Keratinocyte (primary cell): Measurements from ENCODE around the gene GBA3. TPM values are rescaled to one million over a fixed set of nuclear protein-coding genes. Genes with fewer than 3 reads are reported as not detected.

Experiments used
- DNase-seq: peaks from one replicate; pipeline ENCODE4 v3.0.0-alpha.2; 2011; ENCODE audit warnings: low read depth, missing footprints, low spot score
- FAIRE-seq: peaks from 2 replicates; lab custom pipeline; 2011; peaks lifted over from hg19 to GRCh38; lab: Jason Lieb, UNC
- H2AFZ ChIP-seq: 2 replicates; pipeline ENCODE4 v1.6.0; 2012; ENCODE audit warnings: low read length, control low read depth, inconsistent platforms; ENCODE audit not compliant: control insufficient read depth
- H3K27ac ChIP-seq: 2 replicates; pipeline ENCODE4 v1.5.1; 2011; ENCODE audit warnings: low read length; ENCODE audit not compliant: control insufficient read depth, insufficient read depth
- H3K27me3 ChIP-seq: 3 replicates; pipeline ENCODE4 v1.6.0; 2011; ENCODE audit warnings: low read length; ENCODE audit not compliant: control insufficient read depth, insufficient read depth; ENCODE audit errors: extremely low read depth
- H3K36me3 ChIP-seq, 2 experiments: 2 replicates in 1 of 2; 3 replicates in 1 of 2; pipeline ENCODE4 v1.5.1; 2011; ENCODE audit warnings: low read length in 2 of 2, mild to moderate bottlenecking in 1 of 2; ENCODE audit not compliant: control insufficient read depth in 2 of 2, insufficient read depth in 2 of 2; ENCODE audit errors: extremely low read depth in 1 of 2
- H3K4me1 ChIP-seq: 3 replicates; pipeline ENCODE4 v1.5.1; 2011; ENCODE audit warnings: low read length; ENCODE audit not compliant: control insufficient read depth, insufficient read depth; ENCODE audit errors: extremely low read depth
- H3K4me2 ChIP-seq: 3 replicates; pipeline ENCODE4 v1.6.0; 2011; ENCODE audit warnings: low read depth, low read length; ENCODE audit not compliant: control insufficient read depth, insufficient read depth; ENCODE audit errors: extremely low read depth
- H3K4me3 ChIP-seq, 3 experiments: fragments of 200-600 bp in 1 of 3; sonication (generic) in 1 of 3; 2 replicates in 2 of 3; 3 replicates in 1 of 3; pipeline ENCODE4 v1.5.1; 2011 to 2016; ENCODE audit warnings: low read length in 3 of 3, mild to moderate bottlenecking in 3 of 3, control low read depth in 2 of 3, inconsistent platforms in 1 of 3, low read depth in 1 of 3, mixed read lengths in 1 of 3, mixed run types in 1 of 3, moderate library complexity in 1 of 3; ENCODE audit not compliant: control insufficient read depth in 2 of 3, insufficient read depth in 2 of 3; ENCODE audit errors: extremely low read depth in 1 of 3
- H3K79me2 ChIP-seq: 2 replicates; pipeline ENCODE4 v1.6.0; 2012; ENCODE audit warnings: low read length; ENCODE audit not compliant: control insufficient read depth, insufficient read depth
- H3K9ac ChIP-seq: 3 replicates; pipeline ENCODE4 v1.6.0; 2011; ENCODE audit warnings: low read length; ENCODE audit not compliant: control insufficient read depth, insufficient read depth; ENCODE audit errors: extremely low read depth
- H3K9me1 ChIP-seq: 3 replicates; pipeline ENCODE4 v1.6.0; 2011; ENCODE audit warnings: low read length; ENCODE audit not compliant: control insufficient read depth, insufficient read depth; ENCODE audit errors: extremely low read depth
- H3K9me3 ChIP-seq: 2 replicates; pipeline ENCODE4 v1.5.1; 2012; ENCODE audit warnings: low read depth, low read length; ENCODE audit not compliant: control insufficient read depth
- H4K20me1 ChIP-seq: 3 replicates; pipeline ENCODE4 v1.6.0; 2011; ENCODE audit warnings: low read length; ENCODE audit not compliant: control insufficient read depth, insufficient read depth; ENCODE audit errors: extremely low read depth
- EZH2 ChIP-seq: IDR thresholded peaks from one replicate; pipeline ENCODE4 v1.6.1; 2012; ENCODE audit warnings: inconsistent platforms, mild to moderate bottlenecking, low read length, moderate library complexity
- dilution Hi-C: fragments of 300-500 bp; cut with MboI; formaldehyde crosslinking; loops from one replicate; pipeline ENCODE4 v1.7.0; 2020; ENCODE audit warnings: low sequenced_read_pairs; ENCODE audit not compliant: extremely low pct_ligation_motif_present
- polyA plus RNA-seq, 5 experiments: library from polyadenylated mRNA; depleted of rRNA in 3 of 5; stranded (reverse) in 3 of 5; stranded (forward) in 1 of 5; unstranded in 1 of 5; fragments of >200 nt; gene quantifications; 1 replicate in 1 of 5; 2 replicates in 3 of 5; 3 replicates in 1 of 5; pipeline versions ENCODE4 v1.2.1 to v1.2.3, GENCODE V29; 2011 to 2012; ENCODE audit warnings: missing spikeins in 2 of 5, low read depth in 1 of 5, low replicate concordance in 1 of 5
- TF ChIP-seq, protein P1 (sequence below), 3 experiments: IDR thresholded peaks in 1 of 3; conservative IDR thresholded peaks in 1 of 3; optimal IDR thresholded peaks in 1 of 3; 2 replicates in 2 of 3; 3 replicates in 1 of 3; pipeline versions ENCODE3 to v1.5.1; 2011; ENCODE audit warnings: low read length in 3 of 3, mild to moderate bottlenecking in 3 of 3, moderate library complexity in 2 of 3, control low read depth in 1 of 3, inconsistent platforms in 1 of 3; ENCODE audit not compliant: insufficient read depth in 2 of 3; ENCODE audit errors: extremely low read depth in 1 of 3

GBA3 gene
- polyA plus RNA-seq, 1 donor (not counting 4 experiments of a cell fraction or from before 2014, with no cell fraction given), result not detected

DNA sequence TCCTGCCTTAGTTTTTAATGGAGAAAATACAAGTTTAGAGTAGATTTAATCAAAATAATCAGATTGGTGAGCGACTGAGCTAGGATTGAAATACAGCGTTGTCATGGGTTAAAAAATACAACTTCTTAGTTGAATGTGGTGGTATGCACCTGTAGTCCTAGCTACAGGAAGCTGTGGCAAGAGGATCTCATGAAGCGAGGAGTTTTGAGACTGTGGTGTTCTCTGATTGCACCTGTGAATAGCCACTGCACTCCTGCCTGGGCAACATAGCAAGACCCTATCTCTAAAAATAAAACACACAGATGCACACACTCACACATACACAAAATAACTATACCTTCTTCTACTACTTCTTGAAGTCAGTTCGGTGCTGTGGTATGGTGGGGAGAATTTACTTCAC is 19.8 kb upstream of the GBA3 start:
- DNase-seq, result no peak
- no peaks in the 10 kb centered on the region for H4K20me1 ChIP-seq
- no peaks in the 10 kb centered on the region for H3K79me2 ChIP-seq
- H3K4me2 ChIP-seq, result no peak overlapping the region
- H3K4me3 ChIP-seq, result no peak overlapping the region
- no peak overlapping the region for H3K9ac ChIP-seq
- no peak for FAIRE-seq
- no peak for TF ChIP-seq EZH2
- TF ChIP-seq, protein P1, sequence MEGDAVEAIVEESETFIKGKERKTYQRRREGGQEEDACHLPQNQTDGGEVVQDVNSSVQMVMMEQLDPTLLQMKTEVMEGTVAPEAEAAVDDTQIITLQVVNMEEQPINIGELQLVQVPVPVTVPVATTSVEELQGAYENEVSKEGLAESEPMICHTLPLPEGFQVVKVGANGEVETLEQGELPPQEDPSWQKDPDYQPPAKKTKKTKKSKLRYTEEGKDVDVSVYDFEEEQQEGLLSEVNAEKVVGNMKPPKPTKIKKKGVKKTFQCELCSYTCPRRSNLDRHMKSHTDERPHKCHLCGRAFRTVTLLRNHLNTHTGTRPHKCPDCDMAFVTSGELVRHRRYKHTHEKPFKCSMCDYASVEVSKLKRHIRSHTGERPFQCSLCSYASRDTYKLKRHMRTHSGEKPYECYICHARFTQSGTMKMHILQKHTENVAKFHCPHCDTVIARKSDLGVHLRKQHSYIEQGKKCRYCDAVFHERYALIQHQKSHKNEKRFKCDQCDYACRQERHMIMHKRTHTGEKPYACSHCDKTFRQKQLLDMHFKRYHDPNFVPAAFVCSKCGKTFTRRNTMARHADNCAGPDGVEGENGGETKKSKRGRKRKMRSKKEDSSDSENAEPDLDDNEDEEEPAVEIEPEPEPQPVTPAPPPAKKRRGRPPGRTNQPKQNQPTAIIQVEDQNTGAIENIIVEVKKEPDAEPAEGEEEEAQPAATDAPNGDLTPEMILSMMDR (optimal IDR thresholded peaks at IDR 0.05 in 1 of 3, IDR thresholded peaks at IDR 0.05 in 1 of 3, conservative IDR thresholded peaks at IDR 0.05 in 1 of 3; ENCODE audit: extremely low read depth in 1 of 3, insufficient read depth in 2 of 3, low read length in 3 of 3), result no peak
- H3K4me1 ChIP-seq, result peaks cover 2% of the 10 kb centered on the region
- no peaks in the 10 kb centered on the region for H3K9me3 ChIP-seq
- no peaks in the 10 kb centered on the region for H3K9me1 ChIP-seq
- H3K27ac ChIP-seq, result no peak overlapping the region
- dilution Hi-C loops, result no loop called here
- H2AFZ ChIP-seq, result no peak overlapping the region
- no peaks in the 10 kb centered on the region for H3K27me3 ChIP-seq
- no peaks in the 10 kb centered on the region for H3K36me3 ChIP-seq

DNA sequence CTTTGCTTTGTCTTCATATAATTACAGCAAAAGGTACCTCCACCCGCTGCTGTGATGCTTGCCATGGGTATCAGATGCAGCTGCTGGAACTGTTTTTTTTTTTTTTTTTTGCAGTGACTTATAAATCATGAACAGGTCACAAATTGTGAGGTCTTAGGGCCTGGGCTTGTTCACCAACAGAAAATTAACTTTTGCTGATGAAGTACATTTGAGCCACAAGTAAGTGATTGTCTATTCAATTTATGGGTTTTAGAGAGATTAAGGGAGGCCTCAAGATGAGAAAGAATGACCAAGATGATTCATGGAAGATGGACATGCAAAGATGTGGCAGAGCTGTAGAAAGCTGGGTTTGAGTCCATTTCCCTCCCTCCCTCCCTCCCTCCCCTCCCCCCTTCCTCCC is 18.0 kb upstream of the GBA3 start:
- Histone ChIP-seq H3K27me3 (no peaks in the 10 kb centered on the region), H3K9me3 (no peaks in the 10 kb centered on the region), H3K9ac (no peak overlapping the region), H3K4me2 (no peak overlapping the region), H2AFZ (no peak overlapping the region), H3K4me3 (no peak overlapping the region), H3K36me3 (no peaks in the 10 kb centered on the region), H4K20me1 (no peaks in the 10 kb centered on the region), H3K27ac (no peak overlapping the region), H3K4me1 (peaks cover 2% of the 10 kb centered on the region), H3K9me1 (no peaks in the 10 kb centered on the region), H3K79me2 (no peaks in the 10 kb centered on the region)
- dilution Hi-C loops, result no loop called here
- DNase-seq (no peak), FAIRE-seq (no peak)
- no peak for TF ChIP-seq EZH2
- TF ChIP-seq, protein P1 (optimal IDR thresholded peaks at IDR 0.05 in 1 of 3, IDR thresholded peaks at IDR 0.05 in 1 of 3, conservative IDR thresholded peaks at IDR 0.05 in 1 of 3; ENCODE audit: extremely low read depth in 1 of 3, insufficient read depth in 2 of 3, low read length in 3 of 3), result no peak
